HG03108 (cell line): ENCODE results near the gene APC.
A peak's percentile ranks its signal among the peaks of the same experiment; 100 is the strongest.

ENCODE experiments used
- ATAC-seq: cut with Tn5 transposase; IDR thresholded peaks from one replicate; pipeline ENCODE4 v1.9.1; 2021; ENCODE audit warnings: moderate library complexity; ENCODE audit not compliant: unreplicated experiment

The APC gene

DNA sequence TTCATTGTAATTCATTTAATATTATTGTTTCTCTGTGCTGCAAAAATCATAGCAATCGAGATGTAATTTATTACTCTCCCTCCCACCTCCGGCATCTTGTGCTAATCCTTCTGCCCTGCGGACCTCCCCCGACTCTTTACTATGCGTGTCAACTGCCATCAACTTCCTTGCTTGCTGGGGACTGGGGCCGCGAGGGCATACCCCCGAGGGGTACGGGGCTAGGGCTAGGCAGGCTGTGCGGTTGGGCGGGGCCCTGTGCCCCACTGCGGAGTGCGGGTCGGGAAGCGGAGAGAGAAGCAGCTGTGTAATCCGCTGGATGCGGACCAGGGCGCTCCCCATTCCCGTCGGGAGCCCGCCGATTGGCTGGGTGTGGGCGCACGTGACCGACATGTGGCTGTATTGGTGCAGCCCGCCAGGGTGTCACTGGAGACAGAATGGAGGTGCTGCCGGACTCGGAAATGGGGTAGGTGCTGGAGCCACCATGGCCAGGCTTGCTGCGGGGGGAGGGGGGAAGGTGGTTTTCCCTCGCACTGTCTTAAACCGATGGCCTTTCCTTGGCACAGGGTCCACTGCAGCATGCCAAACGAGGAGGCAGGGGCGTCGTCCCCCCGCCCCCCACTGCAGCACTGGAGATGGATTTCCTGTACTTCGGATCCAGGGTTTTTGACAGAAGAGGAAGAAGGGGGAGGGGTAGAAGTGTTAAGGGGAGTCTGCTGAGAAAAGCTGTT is at the start of gene APC:
APC (plus strand) TSS at position 423 of the 728 bp plus-strand sequence. CDS start 17,006 bp downstream, outside the sequence.
- ATAC-seq: peak; percentile 100

DNA sequence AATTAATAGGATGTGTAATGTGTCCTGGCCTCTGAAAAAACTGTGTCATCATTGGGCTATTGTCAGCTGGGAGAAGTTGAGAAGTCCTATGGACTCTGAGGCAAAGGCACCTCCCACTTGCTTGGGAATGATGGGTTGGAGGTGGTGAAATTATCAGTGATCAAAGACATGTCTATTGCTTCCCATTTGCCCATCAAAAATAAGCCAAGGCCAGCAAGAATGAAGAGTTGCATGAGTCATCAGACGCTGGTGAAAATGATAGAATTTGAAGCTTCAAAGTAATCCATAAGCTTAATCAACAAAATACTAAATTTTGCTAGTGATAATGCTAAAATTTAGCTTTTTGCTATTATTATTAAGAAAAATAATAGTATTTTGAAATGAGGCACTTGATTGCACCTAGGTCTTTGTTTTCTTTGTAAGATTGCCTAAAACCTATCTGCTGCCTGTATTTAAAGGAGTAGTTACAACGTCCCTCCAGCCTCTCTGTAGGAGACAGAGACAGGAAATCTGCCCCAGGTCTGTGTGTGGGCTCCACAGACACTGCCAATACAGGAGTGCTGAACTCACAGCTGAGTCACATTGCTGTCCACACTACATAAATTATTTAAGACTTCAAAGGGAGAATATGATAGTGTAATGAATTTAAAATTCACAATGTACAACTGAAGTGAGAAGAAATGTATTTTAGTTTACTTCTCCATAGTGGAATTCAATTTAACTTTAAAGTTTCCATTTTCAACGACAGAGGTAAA is 48.4 kb upstream of the APC start:
- no peak for ATAC-seq

DNA sequence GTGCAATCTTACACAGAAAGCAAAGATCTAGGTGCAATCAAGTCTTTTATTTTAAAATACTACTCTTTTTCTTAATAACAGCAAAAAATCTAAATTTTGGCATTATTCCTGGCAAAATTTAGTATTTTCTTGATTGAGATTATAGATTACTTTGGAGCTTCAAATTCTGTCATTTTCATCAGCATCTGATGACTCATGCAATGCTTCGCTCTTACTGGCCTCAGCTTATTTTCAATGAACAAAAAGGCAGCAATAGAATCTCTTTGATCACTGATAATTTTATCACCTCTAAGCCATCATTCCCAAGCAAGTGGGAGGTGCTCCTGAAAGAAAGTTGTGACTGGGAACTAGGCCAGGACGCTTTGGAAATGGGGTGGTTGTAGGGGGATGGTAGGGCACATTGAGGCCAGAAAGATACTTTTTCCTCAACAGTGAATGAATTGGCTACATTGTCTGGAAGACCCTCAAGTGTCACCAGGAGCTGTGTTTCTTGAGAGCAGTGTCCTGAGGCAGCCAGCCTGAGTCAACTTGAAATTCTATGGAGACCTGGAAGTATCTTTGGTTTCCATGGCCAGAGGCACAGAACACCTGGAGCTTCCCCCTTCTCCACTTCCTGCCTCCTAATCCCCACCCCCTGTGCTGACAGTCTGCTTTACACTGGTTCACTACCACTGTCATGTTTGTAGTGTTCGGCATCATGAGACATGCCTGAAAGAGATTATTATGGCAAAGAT is 46.9 kb upstream of the APC start:
- ATAC-seq: no peak

DNA sequence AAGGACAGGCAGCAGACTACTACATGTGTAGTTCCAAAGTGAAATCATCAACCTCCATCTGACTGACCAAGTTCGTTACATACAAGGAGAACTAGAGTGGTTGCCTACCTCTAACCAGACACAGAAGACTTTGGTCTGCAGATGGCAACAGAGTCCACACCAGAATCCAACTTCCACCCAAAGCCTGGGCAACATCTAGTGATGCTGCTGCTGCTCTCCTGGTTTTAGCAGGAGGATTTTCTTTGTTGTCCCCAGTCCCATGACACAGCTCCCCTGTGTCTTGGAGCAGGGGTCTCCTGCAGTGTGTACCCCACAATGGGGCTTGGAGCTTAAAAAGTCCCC is 46.4 kb upstream of the APC start:
- no peak for ATAC-seq

DNA sequence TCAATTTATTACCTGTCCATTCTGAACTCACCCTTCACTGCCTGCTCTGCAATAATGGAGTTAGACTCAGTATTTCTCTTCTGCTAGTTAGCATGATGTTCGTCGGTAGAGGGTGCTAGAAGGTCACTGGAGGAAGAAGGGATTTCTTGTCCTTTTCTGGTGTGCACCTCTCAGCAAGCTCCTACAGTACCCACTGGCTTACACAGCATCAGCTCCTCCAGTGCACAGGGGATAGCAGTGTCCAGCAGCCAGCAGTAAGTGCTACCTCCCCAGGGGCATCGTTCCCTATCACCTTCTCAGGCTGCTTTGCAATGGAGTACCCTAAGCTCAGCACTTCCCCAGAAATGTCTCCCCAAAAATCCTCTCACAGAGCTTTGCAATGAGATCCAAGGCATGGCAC is 45.9 kb upstream of the APC start:
- ATAC-seq: no peak

DNA sequence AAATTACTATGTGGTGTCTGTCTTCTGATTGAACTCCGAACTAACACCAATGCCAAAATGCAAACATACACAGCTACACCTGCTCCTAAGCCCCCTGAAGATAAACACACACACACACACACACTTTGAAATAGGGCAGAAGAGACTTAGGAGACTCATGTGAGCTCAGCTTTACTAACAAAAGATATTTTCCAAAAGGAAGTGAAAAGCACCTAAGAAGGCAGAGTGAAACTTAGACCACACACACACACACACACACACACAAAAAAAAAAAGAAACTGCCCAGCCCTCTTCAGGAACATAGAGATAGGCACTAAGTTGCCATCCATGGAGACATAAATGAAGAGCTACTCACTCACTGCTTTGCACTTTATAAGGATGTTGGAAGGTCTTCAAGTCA is 45.2 kb upstream of the APC start:
- ATAC-seq: no peak

DNA sequence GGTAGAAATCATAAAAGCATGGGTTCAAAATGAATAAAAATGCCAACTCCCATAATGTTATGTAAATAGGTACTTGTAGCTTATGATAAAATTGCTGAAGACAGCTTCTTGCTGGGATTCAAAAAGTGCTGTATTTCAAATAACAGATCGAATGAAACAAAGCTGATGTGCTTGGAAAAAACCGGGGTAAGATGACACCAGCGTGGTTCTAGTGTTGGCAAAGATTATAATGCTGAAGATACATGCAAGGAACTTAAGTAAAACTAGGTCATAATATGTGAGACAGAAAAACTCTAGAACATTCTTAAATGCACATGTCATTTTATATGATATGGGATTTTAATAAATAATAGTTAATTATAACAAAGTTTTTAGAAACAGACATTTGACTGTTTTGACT is 44.4 kb upstream of the APC start:
- ATAC-seq: no peak

DNA sequence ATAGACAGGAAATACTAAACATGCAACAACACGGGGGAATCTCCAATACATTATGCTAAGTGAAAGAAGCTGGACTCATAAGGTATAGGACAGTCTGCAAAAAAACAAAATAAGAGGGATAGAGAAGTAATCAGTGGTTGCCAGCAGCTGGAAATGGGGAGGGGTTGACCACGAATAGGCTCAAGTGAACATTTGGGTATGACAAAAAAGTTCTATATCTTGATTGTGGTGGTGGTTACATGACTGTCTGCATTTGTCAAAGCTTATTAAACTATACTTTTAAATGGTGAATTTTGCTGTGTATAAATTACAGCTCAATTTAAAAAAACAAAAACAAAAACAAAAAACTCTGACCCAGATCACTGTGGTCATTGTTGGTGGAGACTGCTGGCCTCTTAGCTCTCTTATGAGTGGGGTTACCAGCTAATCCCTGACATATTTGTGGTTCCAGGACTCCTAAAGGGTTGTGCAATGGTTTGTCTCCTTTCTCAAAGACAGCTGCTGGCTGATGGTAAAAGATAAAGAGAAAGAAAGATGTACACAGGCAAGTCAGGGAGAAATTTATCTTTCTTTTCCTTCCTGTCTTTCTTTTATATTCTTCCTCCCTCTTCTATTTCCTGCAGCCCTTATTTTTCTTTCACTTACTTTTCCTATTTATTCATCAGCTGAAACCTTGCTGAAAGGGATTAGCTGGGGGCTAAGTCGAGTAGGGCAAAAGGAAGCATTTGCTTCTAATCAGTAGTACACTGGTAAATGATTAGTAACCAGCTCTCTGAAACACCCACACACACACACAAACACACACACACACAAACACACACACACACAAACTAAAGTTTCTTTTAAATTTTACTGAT is 42.6 kb upstream of the APC start:
- no peak for ATAC-seq

DNA sequence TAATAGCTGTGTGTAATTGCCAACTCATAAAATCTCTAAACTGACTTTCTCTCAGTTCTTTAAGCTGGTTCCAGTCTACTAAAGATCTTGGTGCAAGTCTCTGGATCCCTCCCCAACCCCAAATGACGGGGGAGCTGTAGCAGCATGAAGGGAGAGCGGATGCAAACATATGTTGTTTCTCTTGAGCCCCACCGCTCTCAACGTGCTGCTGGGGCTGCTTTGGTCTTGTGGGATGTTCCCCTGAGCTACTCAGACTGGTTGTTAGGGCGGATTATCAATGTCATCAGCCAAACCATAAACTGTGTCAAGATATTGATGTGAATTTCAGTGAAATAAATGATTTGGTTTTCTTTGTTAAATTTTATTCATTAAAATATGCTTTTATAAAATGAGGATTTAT is 40.9 kb upstream of the APC start:
- no peak for ATAC-seq

DNA sequence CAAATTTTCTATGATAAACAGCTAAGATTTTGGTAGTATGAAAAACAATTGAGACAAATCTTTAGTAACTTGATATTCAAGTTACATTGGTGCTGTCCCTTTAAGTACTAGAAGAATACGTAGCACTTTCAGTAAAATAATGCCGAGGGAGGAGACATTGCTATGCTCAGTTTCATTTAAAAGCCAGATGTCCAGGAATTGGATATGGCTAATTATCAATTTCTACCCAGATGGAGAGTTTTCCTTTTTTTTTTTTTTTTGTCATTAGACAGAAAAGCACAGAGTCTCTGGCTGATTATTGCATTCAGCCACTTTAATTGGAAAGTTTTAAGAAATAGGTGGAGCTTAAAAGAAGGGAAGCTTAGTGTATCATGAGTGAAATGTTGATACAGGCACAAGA is 40.4 kb upstream of the APC start:
- ATAC-seq: no peak

DNA sequence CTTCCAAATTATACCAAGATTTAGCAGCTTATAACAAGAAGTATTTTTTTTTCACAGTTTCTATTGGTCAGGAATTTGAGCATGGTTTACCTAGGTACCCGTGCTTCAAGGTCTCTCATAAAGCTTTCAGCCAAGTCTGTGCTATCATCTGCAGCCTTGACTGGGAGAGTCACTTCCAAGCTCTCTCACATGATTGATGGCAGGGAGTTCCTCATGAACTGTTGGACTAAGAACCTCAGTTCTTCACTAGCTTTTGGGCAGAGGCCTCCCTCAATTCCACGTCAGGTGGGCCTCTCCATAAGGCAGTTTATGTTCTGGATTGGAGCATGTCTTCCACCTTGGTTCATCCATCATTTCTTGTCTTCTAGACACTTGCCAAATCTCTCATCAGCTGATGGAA is 39.9 kb upstream of the APC start:
- no peak for ATAC-seq

DNA sequence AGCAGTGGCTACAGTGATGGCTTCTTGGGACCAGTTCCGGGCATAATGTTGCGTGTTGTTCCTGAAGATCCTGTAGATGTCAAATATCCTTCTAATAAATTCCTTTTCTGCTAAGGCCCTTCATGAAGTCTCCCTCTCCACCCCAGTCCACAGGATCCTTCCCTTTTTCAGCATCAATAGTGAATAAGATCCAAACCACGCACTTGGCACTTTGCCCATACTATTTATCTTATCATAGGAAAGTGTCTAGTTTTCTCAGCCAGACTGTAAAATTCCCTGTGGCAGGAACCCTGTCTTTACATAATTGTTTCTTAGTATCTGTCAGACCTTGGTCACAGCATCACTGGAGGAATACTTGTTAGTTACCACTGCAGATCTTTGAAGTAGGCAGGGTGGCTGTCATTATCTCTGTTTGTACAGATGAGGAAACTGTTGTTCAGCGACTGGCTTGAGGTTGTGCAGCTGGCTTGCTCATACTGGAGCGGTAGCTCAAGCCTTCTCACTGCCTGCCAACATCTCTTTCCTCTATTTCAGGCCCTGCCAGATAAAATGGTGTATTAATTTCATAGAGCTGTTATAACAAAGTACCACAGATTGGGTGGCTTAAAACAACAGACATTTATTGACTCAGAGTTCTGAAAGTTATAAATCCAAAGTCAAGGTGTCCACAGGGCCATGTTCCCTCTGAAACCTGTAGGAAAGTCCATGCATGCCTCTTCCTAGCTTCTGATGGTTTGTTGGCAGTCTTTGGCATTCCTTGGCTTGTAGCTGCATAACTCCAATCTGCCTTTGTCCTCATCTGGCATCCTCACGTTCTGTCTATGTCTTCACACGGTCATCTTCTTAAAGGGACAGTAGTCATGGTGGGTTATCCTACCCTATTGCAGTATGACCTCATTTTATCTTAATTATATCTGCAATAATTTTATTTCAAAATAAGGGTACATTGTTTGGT is 33.5 kb upstream of the APC start:
- ATAC-seq: no peak

DNA sequence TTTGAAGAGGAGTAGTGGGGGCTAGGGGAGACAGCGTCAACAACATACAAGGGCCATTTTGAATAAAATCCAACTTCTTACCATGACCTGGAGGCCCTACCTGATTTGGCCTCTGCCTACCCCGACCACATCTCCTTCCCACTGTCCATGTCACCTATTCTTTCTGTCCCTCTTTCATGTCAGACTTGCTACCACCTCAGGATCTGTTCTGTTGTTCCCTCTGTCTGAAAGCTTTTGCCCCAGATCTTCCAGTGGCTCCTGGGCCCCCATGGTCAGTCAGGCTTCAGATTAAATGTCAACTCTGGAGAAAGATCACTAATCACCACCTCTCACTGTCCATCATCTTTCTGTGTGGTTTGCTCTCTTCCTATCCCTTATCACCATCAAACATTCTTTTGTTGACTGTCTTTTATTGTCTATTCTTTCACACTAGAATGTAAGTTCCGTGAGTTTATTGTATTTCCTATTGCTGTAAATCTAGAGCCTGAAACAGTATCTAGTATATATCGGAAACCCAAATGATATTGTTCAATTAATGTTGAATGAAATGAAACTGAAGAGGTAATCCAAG is 31.2 kb upstream of the APC start:
- no peak for ATAC-seq

DNA sequence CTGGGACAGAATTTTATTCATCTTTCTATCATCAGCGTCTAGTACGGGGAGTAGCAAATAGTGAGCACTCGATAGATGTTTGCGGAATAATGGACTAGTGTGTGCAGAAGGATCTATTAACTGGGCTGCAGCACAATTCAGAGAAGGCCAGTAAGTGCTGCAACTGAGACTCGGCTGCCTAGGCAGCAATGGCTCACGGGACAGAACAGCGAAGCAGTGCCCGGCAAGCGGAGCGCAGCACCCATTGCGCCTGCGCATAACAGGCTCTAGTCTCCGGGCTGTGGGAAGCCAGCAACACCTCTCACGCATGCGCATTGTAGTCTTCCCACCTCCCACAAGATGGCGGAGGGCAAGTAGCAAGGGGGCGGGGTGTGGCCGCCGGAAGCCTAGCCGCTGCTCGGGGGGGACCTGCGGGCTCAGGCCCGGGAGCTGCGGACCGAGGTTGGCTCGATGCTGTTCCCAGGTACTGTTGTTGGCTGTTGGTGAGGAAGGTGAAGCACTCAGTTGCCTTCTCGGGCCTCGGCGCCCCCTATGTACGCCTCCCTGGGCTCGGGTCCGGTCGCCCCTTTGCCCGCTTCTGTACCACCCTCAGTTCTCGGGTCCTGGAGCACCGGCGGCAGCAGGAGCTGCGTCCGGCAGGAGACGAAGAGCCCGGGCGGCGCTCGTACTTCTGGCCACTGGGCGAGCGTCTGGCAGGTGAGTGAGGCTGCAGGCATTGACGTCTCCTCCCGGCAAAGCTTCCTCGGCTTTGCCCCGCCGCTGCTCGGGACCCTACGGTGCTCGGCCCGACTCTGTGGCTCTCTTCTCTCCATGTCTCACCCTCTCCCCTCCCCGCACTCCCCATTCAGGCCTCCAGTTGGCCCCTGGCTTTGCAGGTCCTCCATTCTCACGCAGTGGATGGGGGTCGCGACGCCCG is 30.2 kb upstream of the APC start:
- ATAC-seq: peak; percentile 97

DNA sequence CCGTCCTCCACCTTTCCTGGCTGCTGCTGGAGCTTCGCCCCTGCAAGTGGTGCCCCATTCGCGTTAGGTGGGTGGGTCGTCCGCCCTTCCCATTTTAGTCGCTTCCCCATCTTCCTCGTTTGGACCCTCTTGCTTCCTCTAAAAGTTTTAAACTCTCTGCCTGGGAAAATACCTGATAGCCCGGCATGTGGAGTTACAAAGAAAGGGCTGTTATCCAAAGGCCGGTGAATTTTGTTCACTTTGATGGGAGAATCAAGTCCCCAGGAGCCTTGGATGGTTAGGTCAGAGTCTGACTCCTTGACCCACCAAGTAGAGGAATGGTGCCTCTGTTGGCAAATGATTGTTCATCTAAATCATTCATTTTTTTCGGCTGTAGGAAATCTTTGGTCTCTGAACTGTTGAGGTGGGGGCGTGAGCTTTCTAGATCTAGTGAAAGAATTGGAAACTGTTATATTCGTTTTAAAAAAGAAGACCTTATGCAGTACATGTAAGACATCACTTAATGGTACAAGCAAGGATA is 29.5 kb upstream of the APC start:
- no peak for ATAC-seq

DNA sequence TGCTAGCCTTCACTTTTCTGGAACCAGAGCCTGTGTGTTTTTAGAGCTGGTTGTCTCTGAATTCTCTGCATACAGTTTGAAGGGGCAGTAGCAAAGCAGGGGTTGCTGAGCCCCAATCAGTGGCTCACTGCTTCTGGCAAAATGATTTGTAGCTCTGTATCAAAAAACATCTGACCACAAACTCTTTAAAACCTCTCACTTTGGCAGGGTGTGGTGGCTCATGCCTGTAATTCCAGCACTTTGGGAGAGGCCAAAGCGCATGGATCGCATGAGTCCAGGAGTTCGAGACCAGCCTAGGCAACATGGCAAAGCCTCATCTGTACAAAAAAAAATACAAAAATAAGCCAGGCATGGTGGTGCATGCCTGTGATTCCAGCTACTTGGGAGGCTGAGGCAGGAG is 28.3 kb upstream of the APC start:
- no peak for ATAC-seq

DNA sequence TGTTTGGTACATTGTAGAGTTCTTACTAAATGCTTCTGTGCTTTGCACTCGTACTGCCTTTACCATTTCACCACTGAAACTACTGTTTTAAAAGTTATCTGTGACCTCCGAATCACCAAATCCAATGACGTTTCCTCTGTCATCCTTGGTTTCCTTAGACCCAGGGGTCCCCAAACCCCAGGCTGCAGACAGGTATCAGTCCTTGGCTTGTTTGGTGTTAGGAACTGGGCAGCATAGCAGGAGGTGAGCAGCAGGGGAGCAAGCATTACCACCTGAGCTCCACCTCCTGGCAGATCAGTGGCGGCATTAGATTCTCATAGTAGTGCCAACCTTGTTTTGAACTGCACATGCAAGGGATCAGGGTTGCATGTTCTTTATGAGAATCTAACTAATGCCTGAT is 26.8 kb upstream of the APC start:
- ATAC-seq: no peak

DNA sequence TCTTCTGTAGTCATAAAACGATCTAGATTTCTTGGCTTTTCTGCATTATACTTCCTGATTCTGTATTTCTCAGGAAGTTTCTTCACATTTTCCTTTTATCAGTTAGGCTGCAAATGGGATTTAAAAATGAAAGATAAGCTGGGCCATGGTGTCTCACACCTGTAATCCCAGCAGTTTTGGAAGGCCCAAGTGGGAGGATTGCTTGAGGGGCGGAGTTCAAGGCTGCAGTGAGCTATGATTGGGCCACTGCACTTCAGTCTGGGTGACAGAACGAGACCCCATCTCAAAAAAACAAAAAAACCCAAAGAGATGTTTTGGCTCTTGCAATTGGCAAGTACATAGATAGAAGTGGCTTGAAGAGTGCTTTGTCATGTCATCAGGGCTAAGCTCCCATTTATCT is 26.2 kb upstream of the APC start:
- no peak for ATAC-seq
